ENCODE data around the gene PHLPP1. TPM values are rescaled to one million over a fixed set of nuclear protein-coding genes. Genes with fewer than 3 reads are reported as not detected.

PHLPP1 gene
- total and polyA plus RNA-seq, 2 of the 4 experiments (the other 2 are of a cell fraction): 3.3 to 3.6 TPM

DNA sequence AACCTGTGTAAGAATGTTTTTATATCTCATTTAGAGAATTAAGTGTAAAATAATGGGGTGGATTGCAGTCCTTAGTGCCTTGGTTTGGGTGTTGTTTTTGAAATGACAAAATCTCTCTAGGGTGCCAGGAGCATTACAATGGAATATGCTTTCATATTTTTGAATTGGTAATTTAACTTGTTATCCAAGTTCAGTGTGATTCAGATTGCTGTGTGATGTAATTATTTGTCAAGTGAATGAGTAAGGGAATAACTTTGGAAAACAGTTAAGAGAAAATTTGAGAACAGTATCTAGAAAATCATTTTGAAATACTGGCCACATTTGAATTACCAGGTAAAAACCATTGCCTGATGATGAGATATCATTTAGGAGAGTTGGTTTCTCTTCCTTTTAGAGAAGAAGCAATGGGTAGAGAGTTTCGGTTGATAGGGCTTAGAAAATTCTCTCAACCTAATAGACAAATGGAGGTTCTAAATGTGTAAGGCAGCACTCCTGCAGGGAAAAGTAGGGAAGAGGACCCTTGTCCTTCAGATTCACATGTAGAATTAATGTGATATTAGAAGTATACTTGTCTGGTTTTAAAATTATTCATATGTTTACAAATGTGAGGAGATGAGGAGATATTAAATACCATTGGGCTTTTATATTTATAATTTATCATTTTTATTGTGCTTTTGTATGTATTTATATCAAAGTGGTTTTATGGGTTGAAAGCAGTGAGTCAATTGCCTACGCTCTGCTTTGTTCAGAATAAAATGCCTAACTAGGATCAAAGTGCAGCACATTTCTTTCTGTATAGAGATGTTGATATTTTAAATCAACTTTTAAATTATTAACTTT is 124.8 kb downstream of the PHLPP1 start:
- no peak overlapping the region for H3K9ac ChIP-seq (ENCODE audit: low read depth, low read length)
- in situ Hi-C loops (cut with MboI; ENCODE audit: low sequenced_read_pairs) (no loop called here), intact Hi-C loops (cut with micrococcal nuclease) (no loop called here), dilution Hi-C loops (cut with HindIII; ENCODE audit: low sequenced_read_pairs, unreplicated experiment) (no loop called here)
- no peak overlapping the region for H2AK5ac ChIP-seq (ENCODE audit: low read depth, low read length)
- H4K20me1 ChIP-seq (ENCODE audit: insufficient read depth, low read length): no peaks in the 10 kb centered on the region
- WGBS, 2 experiments (ENCODE audit: extremely low coverage in 2 of 2, insufficient read length in 1 of 2): no CpG with 5 or more reads among the region's 2 CpGs
- H3K18ac ChIP-seq (ENCODE audit: low read depth, low read length): no peak overlapping the region
- H3K56ac ChIP-seq (ENCODE audit: extremely low read depth, insufficient read depth, low read length): no peak overlapping the region
- no peak overlapping the region; a peak in 1 of 4 replicates for H4K8ac ChIP-seq (ENCODE audit: low read depth in 2 of 2, low read length in 2 of 2)
- H2AK9ac ChIP-seq (replicated peaks; ENCODE audit: low read depth, low read length, poor library complexity): no peak overlapping the region
- H3K4ac ChIP-seq (ENCODE audit: low read depth, low read length): no peak overlapping the region
- H3K4me2 ChIP-seq (ENCODE audit: low read depth, low read length): no peak overlapping the region
- no peak overlapping the region for H4K91ac ChIP-seq (ENCODE audit: insufficient read depth, low read depth, low read length)
- H3K14ac ChIP-seq (replicated peaks; ENCODE audit: low read depth, low read length): no peak overlapping the region
- ChIA-PET POLR2A (ENCODE audit: unreplicated experiment) (no interaction called here), CTCF (no interaction called here)
- no peak overlapping the region for H2AFZ ChIP-seq (replicated peaks; ENCODE audit: low read length, poor library complexity)
- BruUV-seq (replicated peaks): no TSS peak
- H2BK5ac ChIP-seq (ENCODE audit: low read depth, low read length, poor library complexity, severe bottlenecking): no peak overlapping the region
- no peak overlapping the region for H3K4me3 ChIP-seq (ENCODE audit: insufficient read depth, low read depth, low read length)
- no peak overlapping the region for H4K5ac ChIP-seq (ENCODE audit: low read depth, low read length)
- no peak; the same call in 1 of the 2 replicates for ATAC-seq (ENCODE audit: low read depth)
- no peak overlapping the region for H3K23ac ChIP-seq (ENCODE audit: low read depth, low read length)
- no peak overlapping the region for H2BK20ac ChIP-seq (ENCODE audit: low read depth, low read length)
- no peaks in the 10 kb centered on the region for H3K36me3 ChIP-seq (ENCODE audit: control insufficient read depth, insufficient read depth, low read length)
- H3K27ac ChIP-seq (ENCODE audit: insufficient read depth, low read length): no peak overlapping the region
- H2BK120ac ChIP-seq (ENCODE audit: low read depth, low read length): no peak overlapping the region
- peak; percentile 54 for DNase-seq
- 0 out of 4 replicates have a peak, but pooled peaks cover 0 to 4% of the 10 kb centered on the region in 2 experiments for H3K79me1 ChIP-seq (ENCODE audit: low read depth in 1 of 2, low read length in 2 of 2)
- H3K4me1 ChIP-seq (ENCODE audit: control insufficient read depth, insufficient read depth, low read length): no peaks in the 10 kb centered on the region
- H3K9me3 ChIP-seq (ENCODE audit: control insufficient read depth, insufficient read depth, low read length): no peaks in the 10 kb centered on the region
- H2BK15ac ChIP-seq (ENCODE audit: low read depth, low read length): no peak overlapping the region
- H3K9me1 ChIP-seq (ENCODE audit: insufficient read depth, low read length): no peaks in the 10 kb centered on the region
- TF ChIP-seq MAFK (IDR thresholded peaks at IDR 0.05; ENCODE audit: low read depth, low read length) (no peak), RCOR1 (IDR thresholded peaks at IDR 0.05; ENCODE audit: insufficient replicate concordance, low read length) (no peak), CEBPB (IDR thresholded peaks at IDR 0.05; ENCODE audit: low read depth, low read length) (0 out of 2 replicates have a peak, but pooled peaks have one; percentile 25), BHLHE40 (IDR thresholded peaks at IDR 0.05; ENCODE audit: low read depth, low read length) (no peak)
- TF ChIP-seq, protein P1, sequence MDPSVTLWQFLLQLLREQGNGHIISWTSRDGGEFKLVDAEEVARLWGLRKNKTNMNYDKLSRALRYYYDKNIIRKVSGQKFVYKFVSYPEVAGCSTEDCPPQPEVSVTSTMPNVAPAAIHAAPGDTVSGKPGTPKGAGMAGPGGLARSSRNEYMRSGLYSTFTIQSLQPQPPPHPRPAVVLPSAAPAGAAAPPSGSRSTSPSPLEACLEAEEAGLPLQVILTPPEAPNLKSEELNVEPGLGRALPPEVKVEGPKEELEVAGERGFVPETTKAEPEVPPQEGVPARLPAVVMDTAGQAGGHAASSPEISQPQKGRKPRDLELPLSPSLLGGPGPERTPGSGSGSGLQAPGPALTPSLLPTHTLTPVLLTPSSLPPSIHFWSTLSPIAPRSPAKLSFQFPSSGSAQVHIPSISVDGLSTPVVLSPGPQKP (IDR thresholded peaks at IDR 0.05; ENCODE audit: borderline replicate concordance, low read depth, low read length): no peak
- no peaks in the 10 kb centered on the region for H3K27me3 ChIP-seq (ENCODE audit: control insufficient read depth, insufficient read depth, low read length)

All from IMR-90 (cell line).